AG09319 (cell line): Measurements from ENCODE around the gene FASTK.

ENCODE experiments used
- DNase-seq: peaks from one replicate; pipeline ENCODE4 v3.0.0-alpha.2; 2010; ENCODE audit warnings: low read depth; ENCODE audit errors: extremely low read depth
- TF ChIP-seq, protein P1 (sequence below): IDR thresholded peaks from 2 replicates; pipeline ENCODE4 v1.5.1; 2011; ENCODE audit warnings: low read depth, mild to moderate bottlenecking, inconsistent platforms, low read length, moderate library complexity

FASTK gene

GRCh38 chr7:151071032-151071866, 9.4 kb downstream of the FASTK start:
- DNase-seq, result no peak
- TF ChIP-seq, protein P1, sequence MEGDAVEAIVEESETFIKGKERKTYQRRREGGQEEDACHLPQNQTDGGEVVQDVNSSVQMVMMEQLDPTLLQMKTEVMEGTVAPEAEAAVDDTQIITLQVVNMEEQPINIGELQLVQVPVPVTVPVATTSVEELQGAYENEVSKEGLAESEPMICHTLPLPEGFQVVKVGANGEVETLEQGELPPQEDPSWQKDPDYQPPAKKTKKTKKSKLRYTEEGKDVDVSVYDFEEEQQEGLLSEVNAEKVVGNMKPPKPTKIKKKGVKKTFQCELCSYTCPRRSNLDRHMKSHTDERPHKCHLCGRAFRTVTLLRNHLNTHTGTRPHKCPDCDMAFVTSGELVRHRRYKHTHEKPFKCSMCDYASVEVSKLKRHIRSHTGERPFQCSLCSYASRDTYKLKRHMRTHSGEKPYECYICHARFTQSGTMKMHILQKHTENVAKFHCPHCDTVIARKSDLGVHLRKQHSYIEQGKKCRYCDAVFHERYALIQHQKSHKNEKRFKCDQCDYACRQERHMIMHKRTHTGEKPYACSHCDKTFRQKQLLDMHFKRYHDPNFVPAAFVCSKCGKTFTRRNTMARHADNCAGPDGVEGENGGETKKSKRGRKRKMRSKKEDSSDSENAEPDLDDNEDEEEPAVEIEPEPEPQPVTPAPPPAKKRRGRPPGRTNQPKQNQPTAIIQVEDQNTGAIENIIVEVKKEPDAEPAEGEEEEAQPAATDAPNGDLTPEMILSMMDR, result no peak

- TF ChIP-seq, protein P1, result no peak
- DNase-seq, result no peak
These were observed 10.0 kb downstream of the FASTK start for GRCh38 chr7:151070574-151070960.

DNA sequence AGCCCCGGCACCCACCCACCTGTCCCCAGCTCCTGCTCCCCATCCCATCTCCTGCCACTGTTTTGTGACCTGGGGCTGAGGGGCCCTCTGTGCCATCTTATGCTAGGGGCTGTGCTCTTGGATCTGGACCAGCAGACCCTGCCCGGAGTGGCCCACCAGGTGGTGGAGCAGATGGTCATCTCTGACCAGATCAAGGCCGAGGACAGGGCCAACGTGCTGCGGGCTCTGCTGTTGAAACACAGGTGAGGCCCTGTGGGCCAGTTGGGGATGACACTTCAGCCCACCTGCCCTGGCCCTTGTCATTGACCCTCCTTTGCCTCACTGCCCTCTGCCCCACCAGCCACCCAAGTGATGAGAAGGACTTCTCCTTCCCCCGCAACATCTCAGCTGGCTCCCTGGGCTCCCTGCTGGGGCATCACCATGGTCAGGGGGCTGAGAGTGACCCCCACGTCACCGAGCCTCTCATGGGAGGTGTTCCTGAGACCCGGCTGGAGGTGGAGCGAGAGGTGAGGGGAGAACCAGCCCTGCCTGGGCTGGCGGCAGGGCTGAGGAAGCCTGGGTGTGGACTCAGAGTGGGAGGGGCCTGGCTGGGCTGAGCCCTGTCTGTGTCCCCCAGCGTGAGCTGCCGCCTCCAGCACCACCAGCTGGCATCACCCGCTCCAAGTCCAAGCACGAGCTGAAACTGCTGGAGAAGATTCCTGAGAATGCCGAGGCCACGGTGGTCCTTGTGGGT, 10.6 kb downstream of the FASTK start:
- TF ChIP-seq, protein P1, result no peak

GRCh38 chr7:151068069-151068773, 12.4 kb downstream of the FASTK start:
- TF ChIP-seq, protein P1, result no peak
- DNase-seq, result no peak

More for the DNA sequence above, 10.6 kb downstream of the FASTK start:
- no peak for DNase-seq

GRCh38 chr7:151066273-151066974, 14.2 kb downstream of the FASTK start:
- DNase-seq, result no peak
- TF ChIP-seq, protein P1, result no peak

- no peak for DNase-seq
- TF ChIP-seq, protein P1, result no peak
These were observed 15.1 kb downstream of the FASTK start for GRCh38 chr7:151065516-151065915.
